GM23338 (cell line): ENCODE measurements around the gene CSTB. TPM values are rescaled to one million over a fixed set of nuclear protein-coding genes. Genes with fewer than 3 reads are reported as not detected.
A peak's percentile ranks its signal among the peaks of the same experiment; 100 is the strongest.

ENCODE experiments used
- ATAC-seq: fragments of 200-7000 bp; cut with Tn5 transposase; 3 replicates; pipeline ENCODE4 v1.9.1; 2020
- DNase-seq: peaks from one replicate; pipeline ENCODE4 v3.0.0-alpha.2; 2015; ENCODE audit warnings: low spot score
- H2AFZ ChIP-seq: fragments of 200-600 bp; sonication (generic); 2 replicates; pipeline ENCODE4 v1.8.0; 2016; ENCODE audit warnings: antibody characterized with exemption, mild to moderate bottlenecking, moderate library complexity
- H3F3A ChIP-seq: fragments of 200-600 bp; sonication (generic); replicated peaks from 2 replicates; pipeline ENCODE4 v1.8.0; 2017; ENCODE audit warnings: antibody characterized with exemption, mixed run types, low read depth
- H3K27ac ChIP-seq: fragments of 200-600 bp; sonication (generic); 2 replicates; pipeline ENCODE4 v1.6.1; 2016; ENCODE audit warnings: low read depth
- H3K27me3 ChIP-seq: fragments of 200-600 bp; sonication (generic); 2 replicates; pipeline ENCODE4 v1.8.0; 2016; ENCODE audit warnings: mild to moderate bottlenecking, mixed run types, moderate library complexity; ENCODE audit not compliant: insufficient read depth
- H3K36me3 ChIP-seq: fragments of 200-600 bp; sonication (generic); 2 replicates; pipeline ENCODE4 v1.8.0; 2016; ENCODE audit warnings: mild to moderate bottlenecking; ENCODE audit not compliant: insufficient read depth
- H3K4me1 ChIP-seq: fragments of 200-600 bp; sonication (generic); 2 replicates; pipeline ENCODE4 v1.8.0; 2016; ENCODE audit warnings: mild to moderate bottlenecking, moderate library complexity; ENCODE audit not compliant: insufficient read depth
- H3K4me2 ChIP-seq: fragments of 200-600 bp; sonication (generic); 2 replicates; pipeline ENCODE4 v1.7.1; 2017; ENCODE audit warnings: mixed run types
- H3K4me3 ChIP-seq: fragments of 200-600 bp; sonication (generic); 2 replicates; pipeline ENCODE4 v1.6.1; 2016; ENCODE audit warnings: mixed run types
- H3K79me2 ChIP-seq: fragments of 200-600 bp; sonication (generic); replicated peaks from 2 replicates; pipeline ENCODE4 v1.8.0; 2017; ENCODE audit warnings: mild to moderate bottlenecking; ENCODE audit not compliant: insufficient read depth
- H3K9me2 ChIP-seq: fragments of 200-600 bp; sonication (generic); 2 replicates; pipeline ENCODE4 v1.8.0; 2017; ENCODE audit not compliant: insufficient read depth
- H4K20me1 ChIP-seq: fragments of 200-600 bp; sonication (generic); replicated peaks from 2 replicates; pipeline ENCODE4 v1.8.0; 2017; ENCODE audit warnings: mild to moderate bottlenecking; ENCODE audit not compliant: insufficient read depth
- H3K27ac Mint-ChIP-seq: 2 replicates; pipeline ENCODE4 v1.8.0; 2020; ENCODE audit warnings: inconsistent platforms, mild to moderate bottlenecking, moderate library complexity, mixed read lengths
- H3K27me3 Mint-ChIP-seq: 3 replicates; pipeline ENCODE4 v1.8.0; 2022; ENCODE audit warnings: low read depth, mild to moderate bottlenecking, moderate library complexity, mixed read lengths, inconsistent platforms; ENCODE audit not compliant: insufficient read depth, poor library complexity
- H3K36me3 Mint-ChIP-seq: 3 replicates; pipeline ENCODE4 v1.8.0; 2021; ENCODE audit warnings: low read depth, mild to moderate bottlenecking, inconsistent platforms, moderate library complexity, mixed read lengths
- H3K4me1 Mint-ChIP-seq: 3 replicates; pipeline ENCODE4 v1.8.0; 2020; ENCODE audit warnings: mild to moderate bottlenecking, inconsistent platforms, mixed read lengths
- H3K4me3 Mint-ChIP-seq: 3 replicates; pipeline ENCODE4 v1.8.0; 2021; ENCODE audit warnings: moderate library complexity, mild to moderate bottlenecking, inconsistent platforms, mixed read lengths
- H3K9me3 Mint-ChIP-seq: 3 replicates; pipeline ENCODE4 v1.8.0; 2020; ENCODE audit warnings: moderate library complexity, mild to moderate bottlenecking, inconsistent platforms, mixed read lengths
- CREB1 ChIP-seq: fragments of 250-450 bp; sonication (Bioruptor Pico); IDR thresholded peaks from 2 replicates; pipeline ENCODE4 v1.5.0; 2020; ENCODE audit warnings: low read depth, mild to moderate bottlenecking, moderate library complexity
- EZH2 ChIP-seq: fragments of 200-600 bp; sonication (generic); IDR thresholded peaks from one replicate; pipeline ENCODE4 v1.8.0; 2017; ENCODE audit warnings: antibody characterized with exemption, mild to moderate bottlenecking, low read depth; ENCODE audit not compliant: unreplicated experiment
- JUNB ChIP-seq: IDR thresholded peaks from one replicate; pipeline ENCODE4 v1.6.1; 2016; ENCODE audit warnings: antibody characterized with exemption; ENCODE audit not compliant: unreplicated experiment
- NANOG ChIP-seq: IDR thresholded peaks from 2 replicates; pipeline ENCODE4 v1.6.1; 2016; ENCODE audit warnings: antibody characterized with exemption, borderline replicate concordance
- POLR2AphosphoS5 ChIP-seq: IDR thresholded peaks from 2 replicates; pipeline ENCODE4 v1.6.1; 2016; ENCODE audit warnings: antibody characterized with exemption, low read depth
- ZNF114 ChIP-seq: fragments of 250-450 bp; sonication (Bioruptor Pico); IDR thresholded peaks from 2 replicates; pipeline ENCODE4 v1.5.0; 2020; ENCODE audit warnings: mild to moderate bottlenecking, moderate library complexity
- ZNF331 ChIP-seq: fragments of 250-450 bp; sonication (Bioruptor Pico); IDR thresholded peaks from 2 replicates; pipeline ENCODE4 v1.5.0; 2020; ENCODE audit warnings: low read depth, mild to moderate bottlenecking, moderate library complexity
- ZNF462 ChIP-seq: fragments of 250-450 bp; sonication (Bioruptor Pico); IDR thresholded peaks from 2 replicates; pipeline ENCODE4 v1.5.0; 2020; ENCODE audit warnings: mild to moderate bottlenecking, moderate library complexity
- polyA plus RNA-seq: library from polyadenylated mRNA; unstranded; fragments of >200 nt; fragmentation: Nextera tagmentation; extraction: Ambion mirVana; gene quantifications from 2 replicates; pipeline ENCODE4 v1.2.1, GENCODE V29; 2016
- total RNA-seq: library from RNA; depleted of rRNA; stranded (reverse); fragments of >200 nt; shearing (Covaris generic); gene quantifications from 2 replicates; pipeline ENCODE4 v1.2.3, GENCODE V29; 2014
- TF ChIP-seq, protein P1 (sequence below), 2 experiments: fragments of 200-600 bp in 1 of 2; sonication (generic) in 1 of 2; conservative IDR thresholded peaks; 2 replicates each; pipeline versions ENCODE4 v1.5.1 to v1.6.1; 2016 to 2017; ENCODE audit warnings: antibody characterized with exemption in 2 of 2, low read depth in 2 of 2, mild to moderate bottlenecking in 2 of 2, moderate library complexity in 1 of 2
- TF ChIP-seq, protein P2 (sequence below): IDR thresholded peaks from one replicate; pipeline ENCODE4 v1.6.1; 2018; ENCODE audit warnings: antibody characterized with exemption; ENCODE audit not compliant: unreplicated experiment

CSTB gene
- total and polyA plus RNA-seq, 2 experiments from 2014 or later = 10.0 to 142 TPM

DNA sequence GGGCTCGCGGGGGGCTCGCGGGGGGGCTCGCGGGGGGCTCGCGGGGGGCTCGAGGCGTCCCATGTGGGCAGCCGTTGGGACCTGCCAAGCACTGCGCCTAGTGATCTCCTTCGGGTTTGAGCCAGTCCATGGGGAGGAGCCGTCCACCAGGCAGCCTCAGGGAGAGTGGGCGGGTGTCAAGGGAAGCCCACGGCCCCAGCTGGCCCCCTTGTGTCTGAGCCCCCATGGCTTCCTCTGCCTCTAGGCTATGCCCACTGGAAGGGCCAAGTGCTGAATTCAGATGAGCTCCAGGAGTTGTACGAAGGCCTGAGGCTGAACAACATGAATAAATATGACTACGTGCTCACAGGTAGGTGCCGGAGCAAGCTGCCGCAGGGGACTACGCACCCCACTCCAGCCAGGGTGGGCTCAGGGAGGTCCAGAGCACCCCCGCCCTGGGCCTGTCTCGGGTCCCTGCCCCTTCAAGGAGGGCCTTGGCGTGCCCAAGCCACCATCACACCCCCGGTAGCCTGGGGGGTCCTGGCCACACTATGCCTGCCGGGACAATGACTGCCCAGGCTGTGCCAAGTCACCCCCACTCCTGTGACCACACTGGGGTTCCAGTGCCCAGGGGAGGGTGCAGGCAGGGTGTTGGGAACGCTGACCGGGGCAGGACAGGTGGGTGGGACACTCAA, 34.5 kb downstream of the CSTB start:
- Mint-ChIP-seq H3K27ac (no peak overlapping the region), H3K36me3 (peaks cover 18% of the 10 kb centered on the region), H3K4me3 (no peak overlapping the region), H3K27me3 (peaks cover 20% of the 10 kb centered on the region), H3K9me3 (no peaks in the 10 kb centered on the region), H3K4me1 (peaks cover 15% of the 10 kb centered on the region)
- no peak overlapping the region for H3K4me2 ChIP-seq
- H3K79me2 ChIP-seq = no peaks in the 10 kb centered on the region
- no peak overlapping the region for H3K4me3 ChIP-seq
- no peaks in the 10 kb centered on the region for H3K27me3 ChIP-seq
- H3K27ac ChIP-seq = 0 out of 2 replicates have a peak overlapping the region, but pooled peaks have one; percentile 50
- H3F3A ChIP-seq = peaks cover 10% of the 10 kb centered on the region
- H3K9me2 ChIP-seq = no peaks in the 10 kb centered on the region
- H3K4me1 ChIP-seq = 0 out of 2 replicates have a peak, but pooled peaks cover 3% of the 10 kb centered on the region
- no peak for TF ChIP-seq JUNB
- TF ChIP-seq ZNF331 (CRISPR knock-in tag) = no peak
- no peak for TF ChIP-seq EZH2
- no peak for TF ChIP-seq CREB1 (CRISPR knock-in tag)
- no peak for TF ChIP-seq NANOG
- no peak for TF ChIP-seq ZNF462 (CRISPR knock-in tag)
- TF ChIP-seq, protein P1, sequence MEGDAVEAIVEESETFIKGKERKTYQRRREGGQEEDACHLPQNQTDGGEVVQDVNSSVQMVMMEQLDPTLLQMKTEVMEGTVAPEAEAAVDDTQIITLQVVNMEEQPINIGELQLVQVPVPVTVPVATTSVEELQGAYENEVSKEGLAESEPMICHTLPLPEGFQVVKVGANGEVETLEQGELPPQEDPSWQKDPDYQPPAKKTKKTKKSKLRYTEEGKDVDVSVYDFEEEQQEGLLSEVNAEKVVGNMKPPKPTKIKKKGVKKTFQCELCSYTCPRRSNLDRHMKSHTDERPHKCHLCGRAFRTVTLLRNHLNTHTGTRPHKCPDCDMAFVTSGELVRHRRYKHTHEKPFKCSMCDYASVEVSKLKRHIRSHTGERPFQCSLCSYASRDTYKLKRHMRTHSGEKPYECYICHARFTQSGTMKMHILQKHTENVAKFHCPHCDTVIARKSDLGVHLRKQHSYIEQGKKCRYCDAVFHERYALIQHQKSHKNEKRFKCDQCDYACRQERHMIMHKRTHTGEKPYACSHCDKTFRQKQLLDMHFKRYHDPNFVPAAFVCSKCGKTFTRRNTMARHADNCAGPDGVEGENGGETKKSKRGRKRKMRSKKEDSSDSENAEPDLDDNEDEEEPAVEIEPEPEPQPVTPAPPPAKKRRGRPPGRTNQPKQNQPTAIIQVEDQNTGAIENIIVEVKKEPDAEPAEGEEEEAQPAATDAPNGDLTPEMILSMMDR (conservative IDR thresholded peaks at IDR 0.05; ENCODE audit: low read depth in 2 of 2) = no peak
- no peak for TF ChIP-seq POLR2AphosphoS5
- no peak for TF ChIP-seq ZNF114 (CRISPR knock-in tag)
- TF ChIP-seq, protein P2, sequence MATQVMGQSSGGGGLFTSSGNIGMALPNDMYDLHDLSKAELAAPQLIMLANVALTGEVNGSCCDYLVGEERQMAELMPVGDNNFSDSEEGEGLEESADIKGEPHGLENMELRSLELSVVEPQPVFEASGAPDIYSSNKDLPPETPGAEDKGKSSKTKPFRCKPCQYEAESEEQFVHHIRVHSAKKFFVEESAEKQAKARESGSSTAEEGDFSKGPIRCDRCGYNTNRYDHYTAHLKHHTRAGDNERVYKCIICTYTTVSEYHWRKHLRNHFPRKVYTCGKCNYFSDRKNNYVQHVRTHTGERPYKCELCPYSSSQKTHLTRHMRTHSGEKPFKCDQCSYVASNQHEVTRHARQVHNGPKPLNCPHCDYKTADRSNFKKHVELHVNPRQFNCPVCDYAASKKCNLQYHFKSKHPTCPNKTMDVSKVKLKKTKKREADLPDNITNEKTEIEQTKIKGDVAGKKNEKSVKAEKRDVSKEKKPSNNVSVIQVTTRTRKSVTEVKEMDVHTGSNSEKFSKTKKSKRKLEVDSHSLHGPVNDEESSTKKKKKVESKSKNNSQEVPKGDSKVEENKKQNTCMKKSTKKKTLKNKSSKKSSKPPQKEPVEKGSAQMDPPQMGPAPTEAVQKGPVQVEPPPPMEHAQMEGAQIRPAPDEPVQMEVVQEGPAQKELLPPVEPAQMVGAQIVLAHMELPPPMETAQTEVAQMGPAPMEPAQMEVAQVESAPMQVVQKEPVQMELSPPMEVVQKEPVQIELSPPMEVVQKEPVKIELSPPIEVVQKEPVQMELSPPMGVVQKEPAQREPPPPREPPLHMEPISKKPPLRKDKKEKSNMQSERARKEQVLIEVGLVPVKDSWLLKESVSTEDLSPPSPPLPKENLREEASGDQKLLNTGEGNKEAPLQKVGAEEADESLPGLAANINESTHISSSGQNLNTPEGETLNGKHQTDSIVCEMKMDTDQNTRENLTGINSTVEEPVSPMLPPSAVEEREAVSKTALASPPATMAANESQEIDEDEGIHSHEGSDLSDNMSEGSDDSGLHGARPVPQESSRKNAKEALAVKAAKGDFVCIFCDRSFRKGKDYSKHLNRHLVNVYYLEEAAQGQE = no peak
- no peaks in the 10 kb centered on the region for H3K36me3 ChIP-seq
- ATAC-seq (peak; percentile 17; the same call in 2 of the 3 replicates), DNase-seq (peak; percentile 51)
- peaks cover 4% of the 10 kb centered on the region; the same call in 1 of the 2 replicates for H4K20me1 ChIP-seq
- no peak overlapping the region for H2AFZ ChIP-seq
